NCI-H2029 (cell line): ENCODE measurements around the gene RNU1-2.
"Not testable (repeated sequence)": the region's sequence is repeated elsewhere in the genome, so short reads cannot be mapped to it uniquely, and the experiment has no call there.

Source experiments
- DNase-seq: peaks from one replicate; lab custom pipeline; 2025; lab: John Stamatoyannopoulos, UW

Gene RNU1-2

GRCh38 chr1:16925635-16926490, 30.1 kb downstream of the RNU1-2 start:
- DNase-seq = no peak

DNA sequence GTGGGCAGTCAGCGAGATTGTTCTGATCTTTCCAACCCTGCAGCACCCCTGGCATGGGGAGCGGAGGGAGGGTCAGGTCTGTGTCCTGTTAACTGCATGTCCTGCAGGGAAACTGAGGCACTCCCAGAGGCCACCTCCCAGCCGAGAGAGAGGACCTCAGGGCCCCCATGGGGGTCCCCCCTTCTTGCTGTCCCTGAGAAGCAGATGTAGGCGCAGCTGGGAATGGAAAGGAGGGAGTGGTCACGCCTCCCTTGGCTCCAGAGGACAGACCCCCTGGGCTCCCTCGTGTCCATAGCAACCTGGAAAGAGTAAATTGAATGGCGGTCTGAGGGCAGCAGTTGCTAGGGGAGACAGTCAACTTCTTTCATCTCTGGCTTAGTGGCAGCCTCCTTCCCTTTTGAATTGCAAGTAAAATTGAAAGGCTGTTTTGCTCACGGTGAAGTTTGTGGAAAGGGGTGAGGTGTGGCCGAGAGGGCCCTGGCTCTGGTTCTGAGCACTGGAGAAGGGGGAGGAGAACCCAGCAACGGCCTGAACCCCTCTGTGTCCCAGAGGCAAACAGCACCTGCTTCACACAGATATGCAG, 30.8 kb downstream of the RNU1-2 start:
- no peak for DNase-seq

- no peak for DNase-seq
These were observed 31.5 kb downstream of the RNU1-2 start for GRCh38 chr1:16927256-16927655.

- DNase-seq = no peak
These were observed 32.1 kb downstream of the RNU1-2 start for GRCh38 chr1:16927711-16928485.

DNA sequence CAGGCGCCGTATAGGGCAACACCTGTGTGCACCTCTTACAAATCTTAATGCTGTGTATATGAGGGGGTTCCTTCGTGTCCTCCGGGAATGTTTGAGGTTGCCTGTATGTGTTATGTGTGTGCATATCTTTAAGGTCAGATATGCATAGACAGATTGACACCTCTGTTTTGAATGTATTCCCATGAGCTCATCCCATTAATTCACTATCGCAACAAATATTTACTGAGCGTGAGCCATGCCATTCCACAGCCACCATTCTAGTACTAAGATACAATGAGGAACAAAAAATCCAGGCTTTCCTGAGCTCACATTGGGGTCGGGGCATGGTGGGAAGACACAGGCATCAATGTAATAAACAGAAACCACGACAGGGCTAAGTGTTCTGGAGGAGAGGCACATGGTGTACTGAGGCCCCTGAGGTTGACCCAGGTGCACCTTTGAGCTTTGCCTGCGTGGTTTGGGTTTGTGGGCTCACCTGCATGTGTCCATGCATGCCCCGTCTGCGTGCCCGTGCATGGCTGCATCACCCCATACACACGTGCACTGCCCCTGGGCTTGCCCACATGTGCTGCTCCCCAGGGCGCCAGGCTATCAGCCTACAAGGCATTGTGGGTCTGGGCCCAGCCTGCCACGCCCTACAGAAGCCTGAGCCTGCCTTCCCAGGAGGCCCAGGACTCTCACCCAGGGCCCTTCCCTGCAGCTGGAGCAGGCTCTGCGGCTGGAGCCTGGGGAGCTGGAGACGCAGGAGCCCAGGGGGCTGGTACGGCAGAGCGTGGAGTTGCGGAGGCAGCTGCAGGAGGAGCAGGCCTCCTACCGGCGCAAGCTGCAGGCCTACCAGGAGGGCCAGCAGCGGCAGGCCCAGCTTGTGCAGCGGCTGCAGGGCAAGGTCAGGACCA, 33.6 kb downstream of the RNU1-2 start:
- DNase-seq = not testable (repeated sequence)

- not testable (repeated sequence) for DNase-seq
These were observed 35.6 kb downstream of the RNU1-2 start for GRCh38 chr1:16931206-16931934.

DNA sequence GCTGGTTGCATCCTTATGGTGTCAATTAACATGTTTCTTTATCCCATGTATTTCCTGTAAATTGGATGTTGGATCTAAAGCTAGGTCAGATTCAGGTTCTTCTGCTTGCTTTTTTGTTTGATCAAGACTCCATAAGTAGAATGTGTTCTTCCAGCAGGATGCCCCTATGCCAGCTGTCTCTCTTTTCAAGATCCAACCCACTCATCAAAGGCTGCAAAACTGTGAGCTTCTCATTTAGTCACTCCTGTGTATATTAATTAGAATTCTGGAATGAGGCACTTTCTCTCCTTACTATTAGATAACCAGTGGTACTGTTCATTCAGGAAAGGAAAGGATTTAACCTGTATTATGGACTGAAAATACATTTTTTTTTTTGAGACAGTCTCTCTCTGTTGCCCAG, 38.2 kb downstream of the RNU1-2 start:
- not testable (repeated sequence) for DNase-seq

GRCh38 chr1:16936580-16936979, 40.8 kb downstream of the RNU1-2 start:
- not testable (repeated sequence) for DNase-seq

DNA sequence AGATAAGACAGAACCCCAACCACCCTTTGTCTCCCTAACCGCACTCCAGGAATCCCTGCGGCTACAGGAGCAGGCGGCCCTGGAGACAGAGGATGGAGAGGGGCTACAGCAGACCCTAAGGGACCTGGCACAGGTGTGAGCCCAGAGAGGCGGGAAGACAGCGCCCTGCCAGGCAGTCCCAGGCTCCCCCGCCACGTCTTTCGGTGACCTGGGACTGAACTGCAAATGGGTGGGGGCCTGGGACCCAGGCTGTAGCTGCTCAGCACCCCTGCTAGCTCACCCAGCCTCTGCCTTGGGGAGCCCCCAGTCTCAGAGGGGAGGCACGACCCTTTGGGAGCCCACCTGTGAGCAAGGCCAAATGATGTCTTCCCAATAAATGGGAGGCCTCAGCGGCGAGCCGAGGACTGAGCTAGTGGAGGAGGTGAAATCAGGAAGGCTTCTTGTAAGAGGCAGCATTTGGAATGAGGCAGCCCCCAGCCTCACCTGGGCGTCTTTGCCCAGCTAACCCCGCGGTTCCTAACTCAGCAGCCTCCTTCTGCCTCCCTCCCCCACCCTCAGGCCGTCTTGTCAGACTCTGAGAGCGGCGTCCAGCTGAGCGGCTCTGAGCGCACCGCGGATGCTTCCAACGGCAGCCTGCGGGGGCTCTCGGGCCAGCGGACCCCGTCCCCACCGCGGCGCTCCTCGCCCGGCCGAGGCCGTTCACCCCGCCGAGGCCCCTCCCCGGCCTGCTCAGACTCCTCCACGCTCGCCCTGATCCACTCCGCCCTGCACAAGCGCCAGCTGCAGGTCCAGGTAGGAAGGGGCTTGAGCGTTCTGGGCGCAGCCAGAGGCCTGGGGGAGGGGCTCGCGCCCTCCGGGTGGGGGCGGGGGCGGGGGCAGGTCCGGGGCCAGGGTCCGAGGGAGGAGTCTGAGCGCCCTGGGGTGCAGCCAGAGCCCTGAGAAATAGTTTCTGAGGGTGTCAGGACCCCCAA, 42.9 kb downstream of the RNU1-2 start:
- no peak for DNase-seq

GRCh38 chr1:16939386-16940180, 43.8 kb downstream of the RNU1-2 start:
- not testable (repeated sequence) for DNase-seq

GRCh38 chr1:16944038-16944437, 48.3 kb downstream of the RNU1-2 start:
- no peak for DNase-seq

DNA sequence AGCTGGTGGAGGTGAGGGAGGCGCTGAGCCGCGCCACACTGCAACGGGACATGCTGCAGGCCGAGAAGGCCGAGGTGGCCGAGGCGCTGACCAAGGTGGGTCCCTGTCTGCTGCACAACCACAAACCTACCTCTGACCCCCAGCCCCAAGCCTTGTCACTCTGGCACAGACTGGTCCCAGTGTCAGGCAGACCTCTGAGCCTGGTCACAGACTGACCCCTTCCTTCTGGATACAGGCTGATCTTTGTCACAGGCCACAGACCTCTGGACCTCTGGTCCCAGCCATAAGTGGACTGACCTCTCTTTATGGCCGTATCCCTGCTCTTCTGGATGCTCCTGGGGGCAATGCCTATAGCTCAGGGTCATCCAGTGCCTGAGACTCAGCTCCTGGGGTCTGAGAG, 49.7 kb downstream of the RNU1-2 start:
- DNase-seq = not testable (repeated sequence)
